ENCODE data around the gene SUPT20H. TPM values are rescaled to one million over a fixed set of nuclear protein-coding genes. Genes with fewer than 3 reads are reported as not detected.

The SUPT20H gene
- total RNA-seq, 1 experiment from 2014 or later, result 77.5 TPM

GRCh38 chr13:37049810-37050209 lies 9.7 kb downstream of the SUPT20H start:
- no peaks in the 10 kb centered on the region for H3K36me3 ChIP-seq (ENCODE audit: control insufficient read depth, insufficient read depth, low read length)
- no peaks in the 10 kb centered on the region for H3K9me3 Mint-ChIP-seq (ENCODE audit: unreplicated experiment)
- no peaks in the 10 kb centered on the region for H3K27me3 ChIP-seq (replicated peaks; ENCODE audit: control insufficient read depth, insufficient read depth, low read length)
- no peak overlapping the region for H3K27ac Mint-ChIP-seq (ENCODE audit: unreplicated experiment)
- no peak for DNase-seq
- no TSS peak for BruUV-seq (replicated peaks)
- intact Hi-C loops (cut with micrococcal nuclease; ENCODE audit: unreplicated experiment), result no loop called here
- H3K4me1 Mint-ChIP-seq (ENCODE audit: low read depth, unreplicated experiment), result no peaks in the 10 kb centered on the region
- no peak for TF ChIP-seq CTCF (IDR thresholded peaks at IDR 0.05; ENCODE audit: insufficient read depth in 1 of 2, low read depth in 1 of 2, low read length in 1 of 2, severe bottlenecking in 1 of 2, unreplicated experiment in 1 of 2)
- ChIA-PET CTCF (no interaction called here), POLR2A (no interaction called here)
- H3K4me1 ChIP-seq, result no peaks in the 10 kb centered on the region
- H3K4me3 ChIP-seq (ENCODE audit: low read depth, low read length), result no peak overlapping the region
- no peaks in the 10 kb centered on the region for H3K27me3 Mint-ChIP-seq (ENCODE audit: insufficient read depth, unreplicated experiment)
- H3K36me3 Mint-ChIP-seq (ENCODE audit: insufficient read depth, unreplicated experiment), result peaks cover 30% of the 10 kb centered on the region
- H3K4me3 Mint-ChIP-seq (ENCODE audit: unreplicated experiment), result no peak overlapping the region
- no peaks in the 10 kb centered on the region for H3K9me3 ChIP-seq

GRCh38 chr13:37047846-37048245 lies 11.6 kb downstream of the SUPT20H start:
- ChIA-PET CTCF (no interaction called here), POLR2A (no interaction called here)
- BruUV-seq (replicated peaks), result no TSS peak
- Mint-ChIP-seq H3K27me3 (ENCODE audit: insufficient read depth, unreplicated experiment) (no peaks in the 10 kb centered on the region), H3K9me3 (ENCODE audit: unreplicated experiment) (no peaks in the 10 kb centered on the region), H3K4me3 (ENCODE audit: unreplicated experiment) (no peak overlapping the region), H3K27ac (ENCODE audit: unreplicated experiment) (no peak overlapping the region), H3K4me1 (ENCODE audit: low read depth, unreplicated experiment) (no peaks in the 10 kb centered on the region), H3K36me3 (ENCODE audit: insufficient read depth, unreplicated experiment) (peaks cover 21% of the 10 kb centered on the region)
- Histone ChIP-seq H3K4me3 (ENCODE audit: low read depth, low read length) (no peak overlapping the region), H3K4me1 (no peaks in the 10 kb centered on the region), H3K9me3 (no peaks in the 10 kb centered on the region), H3K27me3 (replicated peaks; ENCODE audit: control insufficient read depth, insufficient read depth, low read length) (no peaks in the 10 kb centered on the region), H3K36me3 (ENCODE audit: control insufficient read depth, insufficient read depth, low read length) (no peaks in the 10 kb centered on the region)
- intact Hi-C loops (cut with micrococcal nuclease; ENCODE audit: unreplicated experiment), result no loop called here
- TF ChIP-seq CTCF (IDR thresholded peaks at IDR 0.05; ENCODE audit: insufficient read depth in 1 of 2, low read depth in 1 of 2, low read length in 1 of 2, severe bottlenecking in 1 of 2, unreplicated experiment in 1 of 2), result no peak
- no peak for DNase-seq

GRCh38 chr13:37047032-37047431 lies 12.5 kb downstream of the SUPT20H start:
- no peaks in the 10 kb centered on the region for H3K4me1 Mint-ChIP-seq (ENCODE audit: low read depth, unreplicated experiment)
- Histone ChIP-seq H3K27me3 (replicated peaks; ENCODE audit: control insufficient read depth, insufficient read depth, low read length) (no peaks in the 10 kb centered on the region), H3K9me3 (no peaks in the 10 kb centered on the region), H3K4me1 (no peaks in the 10 kb centered on the region), H3K36me3 (ENCODE audit: control insufficient read depth, insufficient read depth, low read length) (no peaks in the 10 kb centered on the region), H3K4me3 (ENCODE audit: low read depth, low read length) (no peak overlapping the region)
- H3K9me3 Mint-ChIP-seq (ENCODE audit: unreplicated experiment), result no peaks in the 10 kb centered on the region
- intact Hi-C loops (cut with micrococcal nuclease; ENCODE audit: unreplicated experiment), result no loop called here
- H3K27ac Mint-ChIP-seq (ENCODE audit: unreplicated experiment), result no peak overlapping the region
- H3K36me3 Mint-ChIP-seq (ENCODE audit: insufficient read depth, unreplicated experiment), result peaks cover 29% of the 10 kb centered on the region
- TF ChIP-seq CTCF (IDR thresholded peaks at IDR 0.05; ENCODE audit: insufficient read depth in 1 of 2, low read depth in 1 of 2, low read length in 1 of 2, severe bottlenecking in 1 of 2, unreplicated experiment in 1 of 2), result no peak
- no peak overlapping the region for H3K4me3 Mint-ChIP-seq (ENCODE audit: unreplicated experiment)
- no TSS peak for BruUV-seq (replicated peaks)
- ChIA-PET CTCF (no interaction called here), POLR2A (no interaction called here)
- no peak for DNase-seq
- H3K27me3 Mint-ChIP-seq (ENCODE audit: insufficient read depth, unreplicated experiment), result no peaks in the 10 kb centered on the region

All from Caco-2 (cell line).